Endothelial cell (in vitro differentiated cells): ENCODE data around the gene NGEF. TPM values are rescaled to one million over a fixed set of nuclear protein-coding genes. Genes with fewer than 3 reads are reported as not detected.

Experiments used
- DNase-seq: peaks from one replicate; pipeline ENCODE4 v3.0.0; 2021; ENCODE audit warnings: low spot score
- H3K27ac Mint-ChIP-seq: one replicate; pipeline ENCODE4 v1.8.0; 2021; ENCODE audit warnings: mixed read lengths, inconsistent platforms; ENCODE audit not compliant: unreplicated experiment
- H3K27me3 Mint-ChIP-seq: one replicate; pipeline ENCODE4 v1.8.0; 2021; ENCODE audit warnings: mild to moderate bottlenecking, moderate library complexity, mixed read lengths, inconsistent platforms; ENCODE audit not compliant: unreplicated experiment
- H3K36me3 Mint-ChIP-seq: one replicate; pipeline ENCODE4 v1.8.0; 2021; ENCODE audit warnings: mild to moderate bottlenecking, low read depth, mixed read lengths, inconsistent platforms; ENCODE audit not compliant: unreplicated experiment
- H3K4me1 Mint-ChIP-seq: one replicate; pipeline ENCODE4 v1.8.0; 2021; ENCODE audit warnings: mild to moderate bottlenecking, mixed read lengths, inconsistent platforms; ENCODE audit not compliant: unreplicated experiment
- H3K4me3 Mint-ChIP-seq: one replicate; pipeline ENCODE4 v1.8.0; 2021; ENCODE audit warnings: mild to moderate bottlenecking, mixed read lengths, inconsistent platforms; ENCODE audit not compliant: unreplicated experiment
- H3K9me3 Mint-ChIP-seq: one replicate; pipeline ENCODE4 v1.8.0; 2021; ENCODE audit warnings: mixed read lengths, inconsistent platforms; ENCODE audit not compliant: unreplicated experiment
- CTCF ChIP-seq: fragments of 200-600 bp; sonication (generic); IDR thresholded peaks from one replicate; pipeline ENCODE4 v1.5.0; 2021; ENCODE audit warnings: antibody characterized with exemption; ENCODE audit not compliant: unreplicated experiment
- total RNA-seq: library from RNA; stranded (reverse); fragmentation: NEBNext Ultra II Directional; extraction: Animal tissue kit (Norgen Biotek cat#: 25700); gene quantifications from one replicate; pipeline ENCODE4 v1.2.1, GENCODE V29; 2021; ENCODE audit not compliant: unreplicated experiment

Gene NGEF
- total RNA-seq, 1 donor from 2014 or later = 1.4 TPM

GRCh38 chr2:232896111-232896510 lies 116.9 kb downstream of the NGEF start:
- Mint-ChIP-seq H3K9me3 (no peaks in the 10 kb centered on the region), H3K4me1 (peaks cover 3% of the 10 kb centered on the region), H3K4me3 (no peak overlapping the region), H3K27me3 (peaks cover 4% of the 10 kb centered on the region), H3K36me3 (peaks cover 3% of the 10 kb centered on the region), H3K27ac (no peak overlapping the region)
- no peak for TF ChIP-seq CTCF
- DNase-seq = no peak

- peaks cover 4% of the 10 kb centered on the region for H3K27me3 Mint-ChIP-seq
- H3K4me3 Mint-ChIP-seq = no peak overlapping the region
- TF ChIP-seq CTCF = no peak
- no peak for DNase-seq
- H3K36me3 Mint-ChIP-seq = peaks cover 3% of the 10 kb centered on the region
- peaks cover 12% of the 10 kb centered on the region for H3K4me1 Mint-ChIP-seq
- no peak overlapping the region for H3K27ac Mint-ChIP-seq
- H3K9me3 Mint-ChIP-seq = no peaks in the 10 kb centered on the region
Measured at GRCh38 chr2:232894746-232895145, 118.3 kb downstream of the NGEF start.

- peaks cover 3% of the 10 kb centered on the region for H3K36me3 Mint-ChIP-seq
Measured at GRCh38 chr2:232894251-232894650, 118.8 kb downstream of the NGEF start.

GRCh38 chr2:232893834-232894233 lies 119.2 kb downstream of the NGEF start:
- Mint-ChIP-seq H3K27ac (no peak overlapping the region), H3K4me3 (no peak overlapping the region), H3K4me1 (peaks cover 12% of the 10 kb centered on the region), H3K27me3 (peaks cover 7% of the 10 kb centered on the region), H3K9me3 (no peaks in the 10 kb centered on the region), H3K36me3 (peaks cover 3% of the 10 kb centered on the region)
- TF ChIP-seq CTCF = no peak
- DNase-seq = no peak

More at GRCh38 chr2:232894251-232894650, 118.8 kb downstream of the NGEF start:
- Mint-ChIP-seq H3K9me3 (no peaks in the 10 kb centered on the region), H3K27me3 (peaks cover 4% of the 10 kb centered on the region), H3K27ac (no peak overlapping the region), H3K4me1 (peaks cover 12% of the 10 kb centered on the region), H3K4me3 (no peak overlapping the region)
- no peak for DNase-seq
- no peak for TF ChIP-seq CTCF

- DNase-seq = no peak
Measured at GRCh38 chr2:232892843-232893242, 120.2 kb downstream of the NGEF start.

More at GRCh38 chr2:232892843-232893242, 120.2 kb downstream of the NGEF start:
- H3K27me3 Mint-ChIP-seq = peaks cover 7% of the 10 kb centered on the region
- H3K9me3 Mint-ChIP-seq = no peaks in the 10 kb centered on the region
- H3K36me3 Mint-ChIP-seq = peaks cover 3% of the 10 kb centered on the region
- no peak for TF ChIP-seq CTCF
- peaks cover 12% of the 10 kb centered on the region for H3K4me1 Mint-ChIP-seq
- no peak overlapping the region for H3K4me3 Mint-ChIP-seq
- H3K27ac Mint-ChIP-seq = no peak overlapping the region
